ENCODE data around the gene AXIN1. TPM values are rescaled to one million over a fixed set of nuclear protein-coding genes. Genes with fewer than 3 reads are reported as not detected.

The AXIN1 gene
- total and polyA plus RNA-seq, 9 of the 15 experiments (the other 6 are each of a cell fraction or from before 2014, with no cell fraction given): 0.42 to 58.0 (median 25.9) TPM

- Histone ChIP-seq H3K4me3 (peak overlapping the region; percentile 61), H3K79me2 (ENCODE audit: control insufficient read depth, insufficient read depth, low read length) (peaks cover 13% of the 10 kb centered on the region), H4K20me1 (replicated peaks; ENCODE audit: control insufficient read depth, insufficient read depth, low read length) (no peaks in the 10 kb centered on the region), H3K36me3 (ENCODE audit: control insufficient read depth, insufficient read depth, low read length) (peaks cover 71% of the 10 kb centered on the region; the same call in 2 of the 3 replicates), H3K9ac (ENCODE audit: insufficient read depth in 1 of 2, low read depth in 2 of 2, low read length in 2 of 2) (peak overlapping the region; percentile 70 to 98), H3K4me2 (ENCODE audit: insufficient read depth, low read length) (peak overlapping the region; percentile 91), H3K9me1 (ENCODE audit: control insufficient read depth, insufficient read depth, low read length) (peaks cover 8% of the 10 kb centered on the region), H3K4me1 (replicated peaks in 1 of 2; ENCODE audit: control insufficient read depth in 2 of 2, insufficient read depth in 2 of 2, low read length in 2 of 2) (peaks cover 13 to 75% of the 10 kb centered on the region in 2 experiments), H3K27ac (ENCODE audit: extremely low read depth, low read depth, low read length) (peak overlapping the region; percentile 70), H3K27me3 (ENCODE audit: control insufficient read depth in 2 of 2, insufficient read depth in 2 of 2, low read length in 2 of 2) (no peaks in the 10 kb centered on the region), H2AFZ (ENCODE audit: low read depth, low read length) (no peak overlapping the region), H3K9me3 (replicated peaks; ENCODE audit: control insufficient read depth, insufficient read depth, low read depth, low read length) (no peaks in the 10 kb centered on the region)
- peak; percentile 40 for FAIRE-seq
- intact Hi-C loops (cut with micrococcal nuclease): no loop called here
- ChIA-PET POLR2A (interaction anchor here (0.6 to 2.5 kb wide), 4 partner anchors 10 to 346 kb away, joined by 3 to 8 read pairs (median 4); partner anchors contain the start of genes METRN and PGAP6), CTCF (ENCODE audit: low intra/inter-chr PET ratio) (no interaction called here)
- in situ Hi-C loops (cut with MboI): no loop called here
- DNase-seq (ENCODE audit: extremely low read depth in 1 of 4, low spot score in 3 of 4): peak in 3 of 4 experiments; percentile 55 to 69 (median 62)
- WGBS (ENCODE audit: insufficient coverage, low coverage, missing lambda C conversion rate): 34% methylated on average over 18 of the region's 20 CpGs
- ATAC-seq: peak; percentile 9
- BruUV-seq (replicated peaks): no TSS peak
- TF ChIP-seq MGA (IDR thresholded peaks at IDR 0.05) (peak; percentile 64), MNT (conservative IDR thresholded peaks at IDR 0.05) (peak; percentile 47 to 75; a peak in 2 of 4 replicates)
Measured at GRCh38 chr16:369275-369865, 16.8 kb upstream of the AXIN1 start.

All from K562 (cell line).